Neural cell (in vitro differentiated cells): ENCODE results near the gene SLC17A7.

Experiments used
- CTCF ChIP-seq: fragments of 450-650 bp; IDR thresholded peaks from 2 replicates; pipeline ENCODE4 v1.5.1; 2014; ENCODE audit warnings: antibody characterized with exemption, mild to moderate bottlenecking, moderate library complexity; ENCODE audit not compliant: poor library complexity, severe bottlenecking
- EP300 ChIP-seq: fragments of 450-650 bp; conservative IDR thresholded peaks from 2 replicates; pipeline ENCODE4 v1.6.1; 2014; ENCODE audit warnings: antibody characterized with exemption, mild to moderate bottlenecking, moderate library complexity; ENCODE audit not compliant: poor library complexity, severe bottlenecking
- EZH2 ChIP-seq: fragments of 200-600, 300-800 bp; shearing (Covaris generic), sonication (generic); IDR thresholded peaks from 2 replicates; pipeline ENCODE4 v1.6.1; 2014; ENCODE audit warnings: antibody characterized with exemption, low read length, borderline replicate concordance, mild to moderate bottlenecking; ENCODE audit not compliant: insufficient read depth, poor library complexity, severe bottlenecking
- POLR2AphosphoS5 ChIP-seq: IDR thresholded peaks from 2 replicates; pipeline ENCODE4 v1.6.1; 2012
- RAD21 ChIP-seq: fragments of 450-650 bp; conservative IDR thresholded peaks from 2 replicates; pipeline ENCODE4 v1.6.1; 2014; ENCODE audit warnings: antibody characterized with exemption, mild to moderate bottlenecking, moderate library complexity
- REST ChIP-seq: IDR thresholded peaks from 2 replicates; pipeline ENCODE4 v1.6.1; 2012; ENCODE audit warnings: borderline replicate concordance
- SMC3 ChIP-seq: fragments of 450-650 bp; conservative IDR thresholded peaks from 2 replicates; pipeline ENCODE4 v1.6.1; 2014; ENCODE audit warnings: antibody characterized with exemption, mild to moderate bottlenecking, moderate library complexity; ENCODE audit not compliant: poor library complexity
- TAF1 ChIP-seq: IDR thresholded peaks from 2 replicates; pipeline ENCODE4 v1.6.1; 2012; ENCODE audit warnings: low read depth

GRCh38 chr19:49393881-49394280 is 47.4 kb downstream of the SLC17A7 start:
- TF ChIP-seq POLR2AphosphoS5: no peak
- no peak for TF ChIP-seq REST
- no peak for TF ChIP-seq CTCF
- no peak for TF ChIP-seq EZH2
- no peak for TF ChIP-seq RAD21
- no peak for TF ChIP-seq EP300
- no peak for TF ChIP-seq SMC3
- TF ChIP-seq TAF1: no peak
